DND-41 (cell line): ENCODE results near the gene ATP5F1D.

Source experiments
- ATAC-seq: fragments of 200-7000 bp; cut with Tn5 transposase; 3 replicates; pipeline ENCODE4 v1.9.1; 2021; ENCODE audit warnings: low read depth; ENCODE audit not compliant: insufficient read depth
- DNase-seq: peaks from one replicate; pipeline ENCODE4 v3.0.0-alpha.2; 2020
- H2AFZ ChIP-seq: 2 replicates; pipeline ENCODE4 v1.6.0; 2012; ENCODE audit warnings: low read depth, low read length
- H3K27ac ChIP-seq: 2 replicates; pipeline ENCODE4 v1.5.1; 2012; ENCODE audit warnings: low read length, inconsistent platforms
- H3K27me3 ChIP-seq: fragments of 200-600 bp; sonication (generic); 2 replicates; pipeline ENCODE4 v1.6.0; 2012; ENCODE audit warnings: low read length, mild to moderate bottlenecking, inconsistent platforms; ENCODE audit not compliant: insufficient read depth, poor library complexity
- H3K36me3 ChIP-seq: 2 replicates; pipeline ENCODE4 v1.5.1; 2012; ENCODE audit warnings: low read length, inconsistent platforms; ENCODE audit not compliant: insufficient read depth
- H3K4me1 ChIP-seq: 2 replicates; pipeline ENCODE4 v1.5.1; 2012; ENCODE audit warnings: mild to moderate bottlenecking, low read length; ENCODE audit not compliant: insufficient read depth
- H3K4me2 ChIP-seq: 2 replicates; pipeline ENCODE4 v1.6.0; 2012; ENCODE audit warnings: mild to moderate bottlenecking, moderate library complexity, low read length, inconsistent platforms; ENCODE audit not compliant: insufficient read depth
- H3K4me3 ChIP-seq, 2 experiments: fragments of 200-600 bp in 1 of 2; shearing (Covaris generic) in 1 of 2; 2 replicates each; pipeline ENCODE4 v1.5.1; 2012 to 2016; ENCODE audit warnings: inconsistent platforms in 2 of 2, low read length in 2 of 2, mild to moderate bottlenecking in 2 of 2, low read depth in 1 of 2, moderate library complexity in 1 of 2
- H3K79me2 ChIP-seq: 2 replicates; pipeline ENCODE4 v1.6.0; 2012; ENCODE audit warnings: low read length, inconsistent platforms; ENCODE audit not compliant: insufficient read depth
- H3K9ac ChIP-seq: 2 replicates; pipeline ENCODE4 v1.6.0; 2012; ENCODE audit warnings: low read depth, mild to moderate bottlenecking, inconsistent platforms, low read length, moderate library complexity
- H3K9me3 ChIP-seq: 2 replicates; pipeline ENCODE4 v1.5.1; 2012; ENCODE audit warnings: low read length, moderate library complexity, mild to moderate bottlenecking, inconsistent platforms; ENCODE audit not compliant: insufficient read depth, severe bottlenecking
- H4K20me1 ChIP-seq: 2 replicates; pipeline ENCODE4 v1.6.0; 2012; ENCODE audit warnings: low read length; ENCODE audit not compliant: insufficient read depth
- EZH2 ChIP-seq: IDR thresholded peaks from 3 replicates; pipeline ENCODE4 v1.6.1; 2012; ENCODE audit warnings: borderline replicate concordance, low read depth, mild to moderate bottlenecking, moderate library complexity, low read length, inconsistent platforms; ENCODE audit not compliant: severe bottlenecking
- TF ChIP-seq, protein P1 (sequence below): IDR thresholded peaks from 2 replicates; pipeline ENCODE4 v1.5.1; 2012; ENCODE audit warnings: borderline replicate concordance, low read length, moderate library complexity, mild to moderate bottlenecking; ENCODE audit not compliant: poor library complexity, severe bottlenecking; ENCODE audit errors: extremely low read depth

ATP5F1D gene

DNA sequence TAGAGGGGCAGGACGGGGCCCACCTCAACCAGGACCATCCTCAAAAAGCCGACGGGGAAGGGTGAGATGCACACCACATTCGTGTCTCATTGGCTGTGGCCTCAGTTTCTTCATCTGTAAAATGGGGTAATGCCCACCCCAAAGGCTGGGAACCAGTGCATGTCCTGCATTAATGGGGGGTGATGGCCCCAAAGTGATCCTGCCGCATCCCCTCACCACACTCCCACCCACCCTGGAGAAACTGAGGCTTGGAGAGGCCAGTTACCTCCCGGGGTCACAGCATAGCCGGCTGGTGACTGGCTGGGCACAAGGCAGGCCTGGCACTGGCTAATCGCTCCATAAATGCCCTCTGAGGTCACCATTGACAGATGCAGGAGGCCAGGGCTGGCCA is 6.2 kb downstream of the ATP5F1D start:
- no peak overlapping the region for H2AFZ ChIP-seq
- DNase-seq (no peak), ATAC-seq (no peak)
- no peak overlapping the region for H3K9ac ChIP-seq
- TF ChIP-seq EZH2, result no peak
- TF ChIP-seq, protein P1, sequence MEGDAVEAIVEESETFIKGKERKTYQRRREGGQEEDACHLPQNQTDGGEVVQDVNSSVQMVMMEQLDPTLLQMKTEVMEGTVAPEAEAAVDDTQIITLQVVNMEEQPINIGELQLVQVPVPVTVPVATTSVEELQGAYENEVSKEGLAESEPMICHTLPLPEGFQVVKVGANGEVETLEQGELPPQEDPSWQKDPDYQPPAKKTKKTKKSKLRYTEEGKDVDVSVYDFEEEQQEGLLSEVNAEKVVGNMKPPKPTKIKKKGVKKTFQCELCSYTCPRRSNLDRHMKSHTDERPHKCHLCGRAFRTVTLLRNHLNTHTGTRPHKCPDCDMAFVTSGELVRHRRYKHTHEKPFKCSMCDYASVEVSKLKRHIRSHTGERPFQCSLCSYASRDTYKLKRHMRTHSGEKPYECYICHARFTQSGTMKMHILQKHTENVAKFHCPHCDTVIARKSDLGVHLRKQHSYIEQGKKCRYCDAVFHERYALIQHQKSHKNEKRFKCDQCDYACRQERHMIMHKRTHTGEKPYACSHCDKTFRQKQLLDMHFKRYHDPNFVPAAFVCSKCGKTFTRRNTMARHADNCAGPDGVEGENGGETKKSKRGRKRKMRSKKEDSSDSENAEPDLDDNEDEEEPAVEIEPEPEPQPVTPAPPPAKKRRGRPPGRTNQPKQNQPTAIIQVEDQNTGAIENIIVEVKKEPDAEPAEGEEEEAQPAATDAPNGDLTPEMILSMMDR, result no peak
- H3K4me2 ChIP-seq, result no peak overlapping the region
- H3K36me3 ChIP-seq, result peaks cover 22% of the 10 kb centered on the region; the same call in 1 of the 2 replicates
- no peaks in the 10 kb centered on the region for H3K27me3 ChIP-seq
- H3K9me3 ChIP-seq, result no peaks in the 10 kb centered on the region
- peaks cover 46% of the 10 kb centered on the region for H3K4me1 ChIP-seq
- peaks cover 46% of the 10 kb centered on the region for H3K79me2 ChIP-seq
- H4K20me1 ChIP-seq, result peaks cover 32% of the 10 kb centered on the region
- no peak overlapping the region for H3K27ac ChIP-seq
- no peak overlapping the region for H3K4me3 ChIP-seq

DNA sequence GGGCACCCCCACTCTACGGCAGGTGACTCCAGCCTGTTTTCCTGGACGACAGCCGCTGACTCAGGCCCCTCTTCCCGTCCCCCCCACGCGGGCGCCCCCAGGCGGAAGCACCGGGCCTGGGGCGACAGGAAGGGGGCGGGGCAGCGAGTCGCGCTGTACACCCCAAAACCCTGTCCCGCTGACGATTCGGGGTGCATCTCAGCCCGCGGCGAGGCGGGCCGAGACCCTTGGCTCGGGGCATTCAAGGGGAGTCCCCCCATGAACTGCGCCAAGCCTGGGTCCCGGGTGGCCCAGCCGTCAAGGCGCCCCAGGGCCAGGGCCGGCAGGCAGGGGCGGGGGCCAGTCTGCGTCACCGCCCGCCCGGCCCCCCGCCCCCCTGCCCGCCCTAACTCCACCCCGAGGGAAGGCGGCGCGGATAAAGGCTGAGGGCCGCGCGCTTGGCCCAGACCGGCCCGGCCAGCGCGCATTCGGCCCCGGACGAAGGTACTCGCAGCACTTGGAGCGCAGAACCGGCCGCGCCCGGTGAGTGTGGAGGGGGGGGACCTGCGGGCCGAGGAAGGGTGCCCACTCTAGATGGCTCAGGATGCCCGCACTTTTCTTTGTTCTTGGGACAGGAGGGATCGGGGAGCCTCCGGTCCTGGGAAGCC is 6.7 kb downstream of the ATP5F1D start, which contains the start of gene MIDN:
Gene MIDN (plus strand): TSS at position 445 of the 647 bp plus-strand sequence. CDS start 1,714 bp downstream, outside the sequence.
- Histone ChIP-seq H3K9me3 (no peaks in the 10 kb centered on the region), H3K27ac (peak within 1 kb of the TSS; percentile 78), H3K79me2 (peaks cover 43% of the 10 kb centered on the region), H3K4me2 (peak within 1 kb of the TSS; percentile 71), H4K20me1 (peaks cover 36% of the 10 kb centered on the region), H3K27me3 (no peaks in the 10 kb centered on the region), H3K36me3 (peaks cover 23% of the 10 kb centered on the region; the same call in 1 of the 2 replicates), H3K4me1 (peaks cover 46% of the 10 kb centered on the region), H3K9ac (peak within 1 kb of the TSS; percentile 96), H3K4me3 (peak within 1 kb of the TSS; percentile 24 to 57; a peak in 3 of 4 replicates), H2AFZ (peak within 1 kb of the TSS; percentile 65)
- no peak for ATAC-seq
- no peak for TF ChIP-seq EZH2
- no peak for DNase-seq

DNA sequence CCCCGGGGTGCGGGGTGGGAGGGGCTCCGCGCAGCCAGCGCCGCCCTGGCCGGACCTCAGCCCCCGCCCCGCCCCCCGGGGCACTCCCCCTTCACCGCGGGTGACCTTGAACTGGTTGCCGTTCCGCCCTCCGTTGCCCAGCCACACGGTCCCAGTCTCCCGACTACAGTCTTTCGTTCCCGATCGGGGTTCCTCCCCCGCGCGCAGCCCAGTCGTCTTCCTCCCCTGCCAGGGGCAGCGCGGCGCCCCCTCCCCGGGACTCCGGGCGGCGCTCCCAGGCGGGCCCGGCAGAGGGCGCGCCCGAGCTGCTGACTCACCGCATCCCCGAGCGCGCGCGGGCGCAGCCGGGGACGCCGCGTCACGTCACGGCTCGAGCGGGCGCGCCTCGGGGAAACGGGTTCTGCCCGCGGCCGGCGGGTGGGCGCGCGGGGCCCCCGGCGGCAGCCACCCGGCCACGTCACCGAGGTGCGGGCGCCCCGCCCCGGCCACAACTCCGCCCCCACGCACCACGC is 7.3 kb downstream of the ATP5F1D start:
- ATAC-seq, result peak; percentile 0; the same call in 1 of the 3 replicates
- peaks cover 26% of the 10 kb centered on the region for H3K36me3 ChIP-seq
- H3K27me3 ChIP-seq, result no peaks in the 10 kb centered on the region
- no peak for DNase-seq
- peak overlapping the region; percentile 96 for H3K9ac ChIP-seq
- H3K27ac ChIP-seq, result peak overlapping the region; percentile 78
- no peak for TF ChIP-seq EZH2
- TF ChIP-seq, protein P1, result peak; percentile 83
- peaks cover 37% of the 10 kb centered on the region for H4K20me1 ChIP-seq
- peak overlapping the region; percentile 71 for H3K4me2 ChIP-seq
- H3K4me1 ChIP-seq, result peaks cover 46% of the 10 kb centered on the region
- no peaks in the 10 kb centered on the region for H3K9me3 ChIP-seq
- peak overlapping the region; percentile 24 to 57; a peak in 3 of 4 replicates for H3K4me3 ChIP-seq
- peaks cover 44% of the 10 kb centered on the region for H3K79me2 ChIP-seq
- H2AFZ ChIP-seq, result peak overlapping the region; percentile 65

DNA sequence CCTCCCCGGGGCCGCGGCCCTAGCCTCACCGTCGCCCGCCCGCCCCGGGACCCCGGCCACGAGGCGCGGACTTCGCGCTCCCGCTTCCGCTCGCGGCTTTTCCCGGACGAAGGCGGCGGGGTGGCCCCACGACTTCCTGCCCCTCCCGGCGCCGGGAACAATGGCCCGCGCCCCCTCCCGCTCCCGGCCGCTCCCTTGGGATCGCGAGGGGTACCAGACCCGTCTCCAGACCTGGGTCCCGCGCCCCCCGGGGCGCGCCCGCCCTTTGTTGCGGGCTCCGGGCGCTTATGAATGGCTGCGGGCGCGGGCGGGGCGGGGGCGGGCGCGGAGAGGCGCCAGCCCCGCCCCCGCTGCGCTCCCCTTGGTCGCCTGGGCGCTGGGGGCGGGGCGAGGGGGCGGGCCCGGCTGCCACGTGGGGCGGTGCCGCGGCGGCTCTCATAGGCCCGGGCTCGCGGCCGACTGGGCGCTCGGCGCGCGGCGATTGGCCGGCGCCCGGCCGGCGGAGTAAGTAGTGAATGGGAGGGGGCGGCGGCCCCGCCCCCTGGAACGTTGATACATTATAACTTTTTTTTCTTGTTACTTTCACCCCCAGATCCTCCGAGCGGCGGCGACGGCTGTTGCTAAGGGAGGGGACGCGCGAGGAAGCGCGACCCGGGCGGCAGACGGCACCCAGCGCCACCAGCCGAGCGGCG is 7.9 kb downstream of the ATP5F1D start:
- Histone ChIP-seq H3K9ac (peak overlapping the region; percentile 96), H3K4me3 (peak overlapping the region; percentile 87 to 93), H3K27ac (peak overlapping the region; percentile 87), H2AFZ (peak overlapping the region; percentile 65), H3K4me1 (peaks cover 47% of the 10 kb centered on the region), H3K9me3 (no peaks in the 10 kb centered on the region), H3K36me3 (peaks cover 27% of the 10 kb centered on the region), H3K27me3 (no peaks in the 10 kb centered on the region), H3K79me2 (peaks cover 45% of the 10 kb centered on the region), H4K20me1 (peaks cover 38% of the 10 kb centered on the region), H3K4me2 (peak overlapping the region; percentile 77)
- no peak for TF ChIP-seq EZH2
- TF ChIP-seq, protein P1, result no peak
- peak; percentile 54 for ATAC-seq
- DNase-seq, result peak; percentile 96
